Fibroblast of lung (primary cell): ENCODE results near the gene SLC4A3. TPM values are rescaled to one million over a fixed set of nuclear protein-coding genes. Genes with fewer than 3 reads are reported as not detected.

Source experiments
- DNase-seq, 2 donors: peaks; one replicate each; pipeline versions ENCODE4 v3.0.0 to v3.0.0-alpha.2; 2010; ENCODE audit warnings: low read depth in 2 of 2
- H2AFZ ChIP-seq: 2 replicates; pipeline ENCODE4 v1.5.1; 2012; ENCODE audit warnings: low read length, control low read depth, inconsistent platforms
- H3K27ac ChIP-seq: 2 replicates; pipeline ENCODE4 v1.5.1; 2011; ENCODE audit warnings: low read length, control low read depth; ENCODE audit not compliant: insufficient read depth
- H3K27me3 ChIP-seq: 2 replicates; pipeline ENCODE4 v1.5.1; 2011; ENCODE audit warnings: mild to moderate bottlenecking, low read length; ENCODE audit not compliant: control insufficient read depth, insufficient read depth
- H3K36me3 ChIP-seq: 2 replicates; pipeline ENCODE4 v1.5.1; 2011; ENCODE audit warnings: low read length; ENCODE audit not compliant: control insufficient read depth, insufficient read depth
- H3K4me1 ChIP-seq: 2 replicates; pipeline ENCODE4 v1.5.1; 2011; ENCODE audit warnings: low read length; ENCODE audit not compliant: control insufficient read depth, insufficient read depth; ENCODE audit errors: extremely low read depth
- H3K4me2 ChIP-seq: 2 replicates; pipeline ENCODE4 v1.5.1; 2011; ENCODE audit warnings: low read length, control low read depth; ENCODE audit not compliant: insufficient read depth; ENCODE audit errors: extremely low read depth
- H3K4me3 ChIP-seq, 4 experiments: fragments of 200-600 bp in 1 of 4; sonication (generic) in 1 of 4; replicated peaks in 1 of 4; 2 replicates each; pipeline ENCODE4 v1.5.1; 2011 to 2016; ENCODE audit warnings: low read length in 4 of 4, low read depth in 3 of 4, mild to moderate bottlenecking in 3 of 4, control low read depth in 2 of 4, inconsistent platforms in 1 of 4, mixed read lengths in 1 of 4; ENCODE audit not compliant: insufficient read depth in 1 of 4; ENCODE audit errors: control extremely low read depth in 1 of 4
- H3K79me2 ChIP-seq: 2 replicates; pipeline ENCODE4 v1.5.1; 2012; ENCODE audit warnings: mild to moderate bottlenecking, low read length, inconsistent platforms; ENCODE audit not compliant: control insufficient read depth, insufficient read depth
- H3K9ac ChIP-seq: 2 replicates; pipeline ENCODE4 v1.5.1; 2011; ENCODE audit warnings: mild to moderate bottlenecking, low read length, control low read depth; ENCODE audit not compliant: insufficient read depth
- H3K9me3 ChIP-seq: 2 replicates; pipeline ENCODE4 v1.5.1; 2012; ENCODE audit warnings: low read depth, low read length; ENCODE audit not compliant: control insufficient read depth, insufficient read depth
- H4K20me1 ChIP-seq: 2 replicates; pipeline ENCODE4 v1.5.1; 2011; ENCODE audit warnings: low read length; ENCODE audit not compliant: control insufficient read depth, insufficient read depth; ENCODE audit errors: extremely low read depth
- EZH2 ChIP-seq: IDR thresholded peaks from 2 replicates; pipeline ENCODE4 v1.5.1; 2012; ENCODE audit warnings: low read length, control low read depth, mild to moderate bottlenecking; ENCODE audit errors: missing control alignments
- polyA plus RNA-seq, 2 donors: library from polyadenylated mRNA; depleted of rRNA in 1 of 2; stranded (reverse) in 1 of 2; unstranded in 1 of 2; fragments of >200 nt; gene quantifications; 2 replicates each; pipeline ENCODE4 v1.2.1, GENCODE V29; 2011 to 2012; ENCODE audit warnings: missing spikeins in 1 of 2
- total RNA-seq: library from RNA; depleted of rRNA; stranded (reverse); fragments of >200 nt; gene quantifications from 2 replicates; pipeline ENCODE4 v1.2.1, GENCODE V29; 2014
- TF ChIP-seq, protein P1 (sequence below), 2 donors: IDR thresholded peaks in 1 of 2; conservative IDR thresholded peaks in 1 of 2; 1 replicate in 1 of 2; 2 replicates in 1 of 2; pipeline ENCODE4 v1.5.1; 2011 to 2012; ENCODE audit warnings: low read length in 2 of 2, control low read depth in 1 of 2, inconsistent platforms in 1 of 2, low read depth in 1 of 2, mild to moderate bottlenecking in 1 of 2

SLC4A3 gene
- total and polyA plus RNA-seq, 2 donors (not counting 1 experiment from before 2014, with no cell fraction given) = 1.4 to 1.5 TPM

DNA sequence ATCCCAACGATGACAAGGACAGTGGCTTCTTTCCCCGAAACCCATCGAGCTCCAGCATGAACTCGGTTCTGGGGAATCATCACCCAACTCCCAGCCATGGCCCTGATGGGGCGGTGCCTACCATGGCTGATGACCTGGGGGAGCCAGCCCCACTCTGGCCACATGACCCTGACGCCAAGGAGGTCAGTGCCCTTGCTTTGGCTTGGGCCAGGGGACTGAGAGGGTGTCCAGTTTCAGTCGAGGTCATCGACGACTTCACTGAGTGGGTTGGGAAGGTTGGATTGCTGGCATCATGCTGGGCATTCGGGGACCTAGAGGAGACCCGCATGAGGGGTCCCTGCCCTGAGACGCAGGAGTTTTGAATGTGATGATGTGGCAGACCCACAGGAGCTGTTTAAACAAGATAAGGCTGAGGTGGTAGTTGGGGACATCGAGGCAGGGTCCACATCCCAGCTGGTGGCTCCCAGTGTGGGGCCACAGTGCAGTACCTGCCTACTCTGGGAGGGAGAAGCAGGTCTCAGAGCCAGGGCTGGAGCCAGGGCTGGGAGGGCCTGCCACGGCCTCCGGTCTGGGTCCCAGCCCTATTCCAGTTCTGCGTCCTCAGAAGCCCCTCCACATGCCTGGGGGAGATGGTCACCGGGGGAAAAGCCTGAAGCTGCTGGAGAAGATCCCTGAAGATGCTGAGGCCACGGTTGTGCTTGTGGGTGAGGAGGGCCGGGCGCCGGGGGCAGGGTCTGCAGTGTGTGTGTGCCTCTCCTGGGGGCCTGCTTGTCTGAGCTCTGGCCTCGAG is 6.0 kb downstream of the SLC4A3 start:
- Histone ChIP-seq H2AFZ (no peak overlapping the region), H3K4me3 (no peak overlapping the region), H3K27me3 (no peaks in the 10 kb centered on the region), H3K4me2 (no peak overlapping the region), H3K4me1 (no peaks in the 10 kb centered on the region), H4K20me1 (no peaks in the 10 kb centered on the region), H3K79me2 (no peaks in the 10 kb centered on the region), H3K9me3 (no peaks in the 10 kb centered on the region), H3K27ac (no peak overlapping the region), H3K9ac (no peak overlapping the region), H3K36me3 (no peaks in the 10 kb centered on the region)
- TF ChIP-seq EZH2 = no peak
- TF ChIP-seq, protein P1, sequence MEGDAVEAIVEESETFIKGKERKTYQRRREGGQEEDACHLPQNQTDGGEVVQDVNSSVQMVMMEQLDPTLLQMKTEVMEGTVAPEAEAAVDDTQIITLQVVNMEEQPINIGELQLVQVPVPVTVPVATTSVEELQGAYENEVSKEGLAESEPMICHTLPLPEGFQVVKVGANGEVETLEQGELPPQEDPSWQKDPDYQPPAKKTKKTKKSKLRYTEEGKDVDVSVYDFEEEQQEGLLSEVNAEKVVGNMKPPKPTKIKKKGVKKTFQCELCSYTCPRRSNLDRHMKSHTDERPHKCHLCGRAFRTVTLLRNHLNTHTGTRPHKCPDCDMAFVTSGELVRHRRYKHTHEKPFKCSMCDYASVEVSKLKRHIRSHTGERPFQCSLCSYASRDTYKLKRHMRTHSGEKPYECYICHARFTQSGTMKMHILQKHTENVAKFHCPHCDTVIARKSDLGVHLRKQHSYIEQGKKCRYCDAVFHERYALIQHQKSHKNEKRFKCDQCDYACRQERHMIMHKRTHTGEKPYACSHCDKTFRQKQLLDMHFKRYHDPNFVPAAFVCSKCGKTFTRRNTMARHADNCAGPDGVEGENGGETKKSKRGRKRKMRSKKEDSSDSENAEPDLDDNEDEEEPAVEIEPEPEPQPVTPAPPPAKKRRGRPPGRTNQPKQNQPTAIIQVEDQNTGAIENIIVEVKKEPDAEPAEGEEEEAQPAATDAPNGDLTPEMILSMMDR (conservative IDR thresholded peaks at IDR 0.05 in 1 of 2, IDR thresholded peaks at IDR 0.05 in 1 of 2; ENCODE audit: low read depth in 1 of 2, low read length in 2 of 2) = no peak
- DNase-seq = no peak

DNA sequence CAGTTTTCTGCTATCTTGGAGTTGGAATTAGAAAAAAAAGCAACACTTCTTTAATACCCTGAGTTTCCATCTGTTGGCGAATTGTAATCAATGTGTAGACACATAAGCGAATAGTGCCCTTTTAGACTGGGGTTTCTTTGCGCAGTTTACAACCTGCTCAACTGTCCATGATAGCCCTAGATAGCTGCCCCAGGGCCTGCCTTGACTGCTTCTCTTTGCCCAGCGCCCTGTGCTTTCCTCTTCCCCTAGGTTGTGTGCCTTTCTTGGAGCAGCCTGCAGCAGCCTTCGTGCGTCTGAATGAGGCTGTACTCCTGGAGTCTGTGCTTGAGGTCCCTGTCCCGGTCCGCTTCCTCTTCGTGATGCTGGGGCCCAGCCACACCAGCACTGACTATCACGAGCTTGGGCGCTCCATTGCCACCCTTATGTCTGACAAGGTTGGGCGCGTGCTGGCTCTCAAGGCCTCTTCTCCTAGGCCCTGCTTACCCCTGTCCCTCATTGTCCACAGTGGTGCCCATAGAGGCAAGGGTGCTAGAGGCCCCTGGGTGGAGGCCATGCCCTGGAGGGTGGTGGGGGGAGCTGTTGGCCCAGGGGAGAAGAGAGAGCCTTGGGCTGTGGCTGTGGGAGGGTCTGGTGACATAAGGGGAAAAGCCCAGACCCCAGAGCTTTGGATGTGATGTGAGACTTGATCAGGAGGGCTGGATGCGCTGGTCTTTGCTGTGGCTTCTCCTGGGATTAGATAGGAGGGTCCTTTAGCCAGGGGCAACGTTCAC is 6.9 kb downstream of the SLC4A3 start:
- Histone ChIP-seq H3K9me3 (no peaks in the 10 kb centered on the region), H3K9ac (no peak overlapping the region), H3K4me3 (no peak overlapping the region), H3K27me3 (no peaks in the 10 kb centered on the region), H4K20me1 (no peaks in the 10 kb centered on the region), H3K4me1 (no peaks in the 10 kb centered on the region), H2AFZ (no peak overlapping the region), H3K36me3 (no peaks in the 10 kb centered on the region), H3K79me2 (no peaks in the 10 kb centered on the region), H3K4me2 (no peak overlapping the region), H3K27ac (no peak overlapping the region)
- TF ChIP-seq, protein P1 (conservative IDR thresholded peaks at IDR 0.05 in 1 of 2, IDR thresholded peaks at IDR 0.05 in 1 of 2; ENCODE audit: low read depth in 1 of 2, low read length in 2 of 2) = no peak
- no peak for TF ChIP-seq EZH2
- no peak for DNase-seq

DNA sequence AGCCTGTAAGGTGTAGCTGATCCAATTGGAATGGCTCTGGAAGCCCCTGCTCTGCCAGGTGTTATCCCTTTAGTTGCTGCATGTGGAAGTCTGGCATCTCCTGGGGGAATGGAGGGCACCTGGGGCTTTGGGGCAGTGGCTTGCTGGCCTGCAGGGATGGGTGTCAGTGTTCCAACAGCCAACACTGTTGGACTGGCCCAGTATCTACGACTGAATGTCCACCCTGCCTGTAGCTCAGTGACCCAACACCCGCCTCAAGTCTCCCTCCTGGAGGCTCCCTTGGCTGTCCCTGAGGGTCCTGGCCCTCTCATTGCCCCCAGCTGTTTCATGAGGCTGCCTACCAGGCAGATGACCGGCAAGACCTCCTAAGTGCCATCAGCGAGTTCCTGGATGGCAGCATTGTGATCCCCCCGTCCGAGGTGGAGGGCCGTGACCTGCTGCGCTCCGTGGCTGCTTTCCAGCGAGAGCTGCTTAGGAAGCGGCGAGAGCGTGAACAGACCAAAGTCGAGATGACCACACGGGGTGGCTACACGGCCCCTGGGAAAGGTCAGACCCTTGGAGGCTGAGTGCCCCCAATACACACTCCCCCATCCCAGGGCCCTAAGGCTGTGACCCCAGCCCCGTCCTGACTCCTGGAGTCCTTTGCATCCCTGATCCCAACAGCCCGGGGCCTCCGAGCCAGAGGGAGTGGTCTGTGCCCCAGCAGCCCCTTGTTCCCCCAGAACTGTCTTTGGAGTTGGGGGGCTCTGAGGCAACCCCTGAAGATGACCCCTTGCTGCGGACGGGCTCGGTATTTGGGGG is 7.7 kb downstream of the SLC4A3 start:
- H2AFZ ChIP-seq = no peak overlapping the region
- H3K27ac ChIP-seq = no peak overlapping the region
- H3K36me3 ChIP-seq = no peaks in the 10 kb centered on the region
- H3K4me3 ChIP-seq = no peak overlapping the region
- H3K9ac ChIP-seq = no peak overlapping the region
- no peak overlapping the region for H3K4me2 ChIP-seq
- H3K79me2 ChIP-seq = no peaks in the 10 kb centered on the region
- TF ChIP-seq EZH2 = no peak
- TF ChIP-seq, protein P1 (conservative IDR thresholded peaks at IDR 0.05 in 1 of 2, IDR thresholded peaks at IDR 0.05 in 1 of 2; ENCODE audit: low read depth in 1 of 2, low read length in 2 of 2) = no peak
- H3K9me3 ChIP-seq = no peaks in the 10 kb centered on the region
- DNase-seq = no peak
- H3K4me1 ChIP-seq = no peaks in the 10 kb centered on the region
- no peaks in the 10 kb centered on the region for H4K20me1 ChIP-seq
- no peaks in the 10 kb centered on the region for H3K27me3 ChIP-seq
